Kidney (tissue), 14 donors: ENCODE measurements around the gene CGB7. TPM values are rescaled to one million over a fixed set of nuclear protein-coding genes. Genes with fewer than 3 reads are reported as not detected.

Experiments
- DNase-seq, 5 donors: peaks; one replicate each; pipeline ENCODE4 v3.0.0-alpha.2; 2013 to 2020
- FAIRE-seq: peaks from 2 replicates; lab custom pipeline; 2012; peaks lifted over from hg19 to GRCh38; lab: Jason Lieb, UNC
- H3K27ac ChIP-seq, 2 donors: one replicate each; pipeline ENCODE4 v1.7.0; 2013; ENCODE audit warnings: low read depth in 2 of 2, low read length in 2 of 2, inconsistent platforms in 1 of 2
- H3K27me3 ChIP-seq: one replicate; pipeline ENCODE4 v1.7.1; 2013; ENCODE audit warnings: low read length, inconsistent platforms; ENCODE audit not compliant: control insufficient read depth, insufficient read depth
- H3K36me3 ChIP-seq, 3 donors: one replicate each; pipeline versions ENCODE4 v1.7.0 to v1.7.1; 2013; ENCODE audit warnings: low read length in 3 of 3, control low read depth in 1 of 3, inconsistent platforms in 1 of 3; ENCODE audit not compliant: insufficient read depth in 3 of 3, control insufficient read depth in 2 of 3
- H3K4me1 ChIP-seq, 3 donors: one replicate each; pipeline versions ENCODE4 v1.7.0 to v1.7.1; 2013; ENCODE audit warnings: low read length in 3 of 3, inconsistent platforms in 1 of 3, low read depth in 1 of 3; ENCODE audit not compliant: control insufficient read depth in 2 of 3, insufficient read depth in 2 of 3
- H3K4me3 ChIP-seq, 3 donors: one replicate each; pipeline versions ENCODE4 v1.7.0 to v1.8.1; 2013; ENCODE audit warnings: low read length in 3 of 3, control low read depth in 1 of 3, inconsistent platforms in 1 of 3
- H3K9ac ChIP-seq, 3 donors: one replicate each; pipeline versions ENCODE4 v1.7.0 to v1.7.1; 2013; ENCODE audit warnings: low read length in 3 of 3, control low read depth in 1 of 3, inconsistent platforms in 1 of 3
- H3K9me3 ChIP-seq, 3 donors: one replicate each; pipeline versions ENCODE4 v1.7.0 to v1.7.1; 2013; ENCODE audit warnings: low read length in 3 of 3, control low read depth in 1 of 3, inconsistent platforms in 1 of 3; ENCODE audit not compliant: control insufficient read depth in 2 of 3, insufficient read depth in 1 of 3
- intact Hi-C: fragments of 100-400 bp; cut with DNase I; formaldehyde crosslinking; loops from one replicate; pipeline ENCODE4 v1.11.1; 2022
- microRNA-seq: library from miRNA; unstranded; fragments of <30 nt; microRNA quantifications from one replicate; pipeline ENCODE4 v1.2.0, GENCODE V29; 2020
- polyA plus RNA-seq: library from polyadenylated mRNA; stranded (reverse); fragments of 350-450 nt; fragmentation: Illumina TruSeq; extraction: RNeasy Lipid Tissue Mini Kit (QIAGEN cat#74804); gene quantifications from one replicate; pipeline ENCODE4 v1.2.3, GENCODE V29; 2014; ENCODE audit warnings: low read depth, low replicate concordance; ENCODE audit not compliant: insufficient read depth
- total RNA-seq: library from RNA; stranded (reverse); fragmentation: NEBNext Ultra II Directional; extraction: Animal tissue kit (Norgen Biotek cat#: 25700); gene quantifications from one replicate; pipeline ENCODE4 v1.2.1, GENCODE V29; 2021
- TF ChIP-seq, protein P1 (sequence below): IDR thresholded peaks from 3 replicates; pipeline ENCODE4 v1.5.1; 2012; ENCODE audit warnings: mild to moderate bottlenecking, moderate library complexity, borderline replicate concordance; ENCODE audit not compliant: insufficient read depth; ENCODE audit errors: extremely low read depth
- donor health status: control.
- donor health status: control.
- donor health status: control.
- donor health status: control.
- donor health status: control.
- donor health status: DM: yes; HTN: yes; CAD: no.
- donor health status: Normal renal cell carcinoma (clear cell type).

Gene CGB7
- total and polyA plus RNA-seq, 2 donors from 2014 or later: not detected

DNA sequence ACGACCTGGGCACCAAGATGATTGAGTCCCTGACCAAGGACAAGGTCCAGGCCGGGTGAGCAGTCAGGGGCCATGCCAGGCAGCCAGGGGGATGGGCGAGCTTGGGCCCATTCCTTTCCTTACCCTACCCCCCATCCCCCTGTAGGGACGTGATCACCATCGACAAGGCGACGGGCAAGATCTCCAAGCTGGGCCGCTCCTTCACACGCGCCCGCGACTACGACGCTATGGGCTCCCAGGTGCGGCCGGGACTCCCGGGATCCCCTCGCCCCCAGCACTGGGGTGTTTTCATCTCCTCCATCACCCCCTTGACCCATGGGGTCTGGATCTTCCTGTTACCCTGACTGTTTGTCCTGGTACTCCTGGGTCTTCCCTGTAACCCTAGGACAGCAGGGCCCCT is 47.7 kb downstream of the CGB7 start:
- no peaks in the 10 kb centered on the region for H3K9me3 ChIP-seq
- peaks cover 0 to 25% (median 22%) of the 10 kb centered on the region in 3 donors for H3K36me3 ChIP-seq
- FAIRE-seq (no peak), DNase-seq (no peak)
- no peaks in the 10 kb centered on the region for H3K4me1 ChIP-seq
- H3K27ac ChIP-seq: no peak overlapping the region
- no peaks in the 10 kb centered on the region for H3K27me3 ChIP-seq
- no peak overlapping the region for H3K9ac ChIP-seq
- H3K4me3 ChIP-seq: no peak overlapping the region
- TF ChIP-seq, protein P1, sequence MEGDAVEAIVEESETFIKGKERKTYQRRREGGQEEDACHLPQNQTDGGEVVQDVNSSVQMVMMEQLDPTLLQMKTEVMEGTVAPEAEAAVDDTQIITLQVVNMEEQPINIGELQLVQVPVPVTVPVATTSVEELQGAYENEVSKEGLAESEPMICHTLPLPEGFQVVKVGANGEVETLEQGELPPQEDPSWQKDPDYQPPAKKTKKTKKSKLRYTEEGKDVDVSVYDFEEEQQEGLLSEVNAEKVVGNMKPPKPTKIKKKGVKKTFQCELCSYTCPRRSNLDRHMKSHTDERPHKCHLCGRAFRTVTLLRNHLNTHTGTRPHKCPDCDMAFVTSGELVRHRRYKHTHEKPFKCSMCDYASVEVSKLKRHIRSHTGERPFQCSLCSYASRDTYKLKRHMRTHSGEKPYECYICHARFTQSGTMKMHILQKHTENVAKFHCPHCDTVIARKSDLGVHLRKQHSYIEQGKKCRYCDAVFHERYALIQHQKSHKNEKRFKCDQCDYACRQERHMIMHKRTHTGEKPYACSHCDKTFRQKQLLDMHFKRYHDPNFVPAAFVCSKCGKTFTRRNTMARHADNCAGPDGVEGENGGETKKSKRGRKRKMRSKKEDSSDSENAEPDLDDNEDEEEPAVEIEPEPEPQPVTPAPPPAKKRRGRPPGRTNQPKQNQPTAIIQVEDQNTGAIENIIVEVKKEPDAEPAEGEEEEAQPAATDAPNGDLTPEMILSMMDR: no peak
- intact Hi-C loops: no loop called here

DNA sequence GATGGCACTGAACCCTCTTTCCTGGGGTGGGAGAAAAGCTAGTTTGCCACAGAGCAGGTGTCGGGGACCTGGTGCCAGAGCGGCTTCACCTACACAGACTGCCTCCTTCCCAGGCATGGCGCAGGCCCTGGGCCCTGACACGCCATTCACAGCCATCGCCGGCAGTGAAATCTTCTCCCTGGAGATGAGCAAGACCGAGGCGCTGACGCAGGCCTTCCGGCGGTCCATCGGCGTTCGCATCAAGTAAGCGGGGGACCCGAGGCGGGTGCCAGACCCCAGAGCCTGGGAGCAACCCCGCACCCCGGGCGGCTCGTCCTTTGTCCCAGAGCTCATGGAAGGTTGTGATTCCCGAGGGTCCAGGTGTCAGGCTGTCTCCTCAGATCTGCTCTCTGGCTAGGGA is 50.6 kb downstream of the CGB7 start:
- Histone ChIP-seq H3K9ac (no peak overlapping the region), H3K4me1 (no peaks in the 10 kb centered on the region), H3K27ac (no peak overlapping the region), H3K9me3 (no peaks in the 10 kb centered on the region), H3K4me3 (no peak overlapping the region), H3K36me3 (peaks cover 0 to 28% (median 27%) of the 10 kb centered on the region in 3 donors), H3K27me3 (no peaks in the 10 kb centered on the region)
- intact Hi-C loops: no loop called here
- DNase-seq (no peak), FAIRE-seq (no peak)
- TF ChIP-seq, protein P1: no peak

DNA sequence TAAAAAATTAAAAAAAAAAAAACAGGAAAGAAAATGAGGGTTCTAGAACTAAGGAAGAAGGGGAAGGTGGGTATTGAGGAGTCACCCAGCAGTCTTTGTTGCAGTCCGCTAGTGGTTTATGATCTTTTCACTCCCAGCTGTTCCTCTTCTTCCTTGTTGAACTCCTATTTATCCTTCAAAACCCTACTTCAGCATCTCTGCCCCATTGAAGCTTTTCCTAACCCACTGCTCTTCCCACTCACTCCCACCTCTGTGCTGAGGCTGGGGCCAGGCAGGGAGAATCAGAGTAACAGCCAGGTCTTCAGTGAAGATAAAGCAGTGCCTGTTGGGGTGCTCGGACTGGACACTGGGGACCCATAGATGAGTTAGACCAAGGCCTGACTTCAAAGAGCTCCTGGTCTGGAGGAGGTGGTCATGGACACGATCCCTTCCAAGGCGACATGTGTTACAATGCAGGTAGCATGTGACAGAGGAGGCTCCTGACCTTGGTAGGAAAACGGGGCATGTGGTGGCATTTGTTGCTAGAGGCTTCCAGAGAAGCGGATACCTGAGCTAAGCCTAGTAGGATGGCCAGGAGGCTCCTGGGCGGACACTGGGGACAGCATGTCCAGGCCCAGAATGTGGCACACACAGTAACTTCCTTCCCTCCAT is 52.5 kb downstream of the CGB7 start:
- no peak overlapping the region for H3K27ac ChIP-seq
- no peak overlapping the region for H3K4me3 ChIP-seq
- no peak overlapping the region for H3K9ac ChIP-seq
- intact Hi-C loops: no loop called here
- no peaks in the 10 kb centered on the region for H3K27me3 ChIP-seq
- no peaks in the 10 kb centered on the region for H3K4me1 ChIP-seq
- DNase-seq: no peak
- TF ChIP-seq, protein P1: no peak
- no peaks in the 10 kb centered on the region for H3K9me3 ChIP-seq
- peaks cover 0 to 25% (median 19%) of the 10 kb centered on the region in 3 donors for H3K36me3 ChIP-seq
- FAIRE-seq: no peak

Small RNA genes lying within 50 kb of the gene (microRNA-seq; reads per million reads assigned to microRNA genes)
- gene MIR6798: not detected

Other genes starting within 250 kb of the CGB7 start
- 55.3 TPM for gene BCAT2, start 246.7 kb downstream of the CGB7 start, total RNA-seq
- gene BCAT2, start 246.7 kb downstream of the CGB7 start, polyA plus RNA-seq: 69.4 TPM
- gene HSD17B14, start 221.3 kb downstream of the CGB7 start, total RNA-seq: 5.2 TPM
- 141 TPM for gene HSD17B14, start 221.3 kb downstream of the CGB7 start, polyA plus RNA-seq
- 79.1 TPM for gene PLEKHA4, start 189.1 kb downstream of the CGB7 start, total RNA-seq
- gene PLEKHA4, start 189.1 kb downstream of the CGB7 start, polyA plus RNA-seq: 22.9 TPM
- gene PPP1R15A, start 185.3 kb downstream of the CGB7 start, total RNA-seq: 45.1 TPM
- gene PPP1R15A, start 185.3 kb downstream of the CGB7 start, polyA plus RNA-seq: 24.7 TPM
- gene TULP2, start 159.0 kb downstream of the CGB7 start, total RNA-seq: not detected
- not detected for gene TULP2, start 159.0 kb downstream of the CGB7 start, polyA plus RNA-seq
- gene NUCB1, start 157.4 kb downstream of the CGB7 start, total RNA-seq: 265 TPM
- gene NUCB1, start 157.4 kb downstream of the CGB7 start, polyA plus RNA-seq: 503 TPM
- gene DHDH, start 124.0 kb downstream of the CGB7 start, total RNA-seq: 0.60 TPM
- 26.3 TPM for gene DHDH, start 124.0 kb downstream of the CGB7 start, polyA plus RNA-seq
- 76.7 TPM for gene BAX, start 102.9 kb downstream of the CGB7 start, total RNA-seq
- 141 TPM for gene BAX, start 102.9 kb downstream of the CGB7 start, polyA plus RNA-seq
- 1,841 TPM for gene FTL, start 92.4 kb downstream of the CGB7 start, total RNA-seq
- 17,016 TPM for gene FTL, start 92.4 kb downstream of the CGB7 start, polyA plus RNA-seq
- gene GYS1, start 64.4 kb downstream of the CGB7 start, total RNA-seq: 41.5 TPM
- 23.9 TPM for gene GYS1, start 64.4 kb downstream of the CGB7 start, polyA plus RNA-seq
- 57.0 TPM for gene RUVBL2, start 63.9 kb downstream of the CGB7 start, total RNA-seq
- 83.6 TPM for gene RUVBL2, start 63.9 kb downstream of the CGB7 start, polyA plus RNA-seq
- gene LHB, start 40.7 kb downstream of the CGB7 start, total RNA-seq: not detected
- not detected for gene LHB, start 40.7 kb downstream of the CGB7 start, polyA plus RNA-seq
- not detected for gene CGB3, start 33.4 kb downstream of the CGB7 start, total RNA-seq
- not detected for gene CGB3, start 33.4 kb downstream of the CGB7 start, polyA plus RNA-seq
- gene CGB2, start 25.9 kb downstream of the CGB7 start, total RNA-seq: not detected
- gene CGB2, start 25.9 kb downstream of the CGB7 start, polyA plus RNA-seq: not detected
- not detected for gene CGB1, start 20.9 kb downstream of the CGB7 start, total RNA-seq
- gene CGB1, start 20.9 kb downstream of the CGB7 start, polyA plus RNA-seq: not detected
- gene CGB5, start 13.9 kb downstream of the CGB7 start, total RNA-seq: not detected
- not detected for gene CGB5, start 13.9 kb downstream of the CGB7 start, polyA plus RNA-seq
- gene CGB8, start 8.6 kb downstream of the CGB7 start, total RNA-seq: not detected
- not detected for gene CGB8, start 8.6 kb downstream of the CGB7 start, polyA plus RNA-seq
- gene NTF4, start 7.1 kb upstream of the CGB7 start, total RNA-seq: 0.28 TPM
- not detected for gene NTF4, start 7.1 kb upstream of the CGB7 start, polyA plus RNA-seq
- not detected for gene KCNA7, start 14.9 kb upstream of the CGB7 start, total RNA-seq
- not detected for gene KCNA7, start 14.9 kb upstream of the CGB7 start, polyA plus RNA-seq
- 203 TPM for gene SNRNP70, start 27.7 kb upstream of the CGB7 start, total RNA-seq
- gene SNRNP70, start 27.7 kb upstream of the CGB7 start, polyA plus RNA-seq: 144 TPM
- 4.7 TPM for gene LIN7B, start 56.6 kb upstream of the CGB7 start, total RNA-seq
- 9.7 TPM for gene LIN7B, start 56.6 kb upstream of the CGB7 start, polyA plus RNA-seq
- gene C19orf73, start 61.4 kb upstream of the CGB7 start, total RNA-seq: 0.82 TPM
- gene C19orf73, start 61.4 kb upstream of the CGB7 start, polyA plus RNA-seq: 3.9 TPM
- gene PPFIA3, start 61.8 kb upstream of the CGB7 start, total RNA-seq: 7.1 TPM
- 20.0 TPM for gene PPFIA3, start 61.8 kb upstream of the CGB7 start, polyA plus RNA-seq
- 7.0 TPM for gene HRC, start 97.6 kb upstream of the CGB7 start, total RNA-seq
- 4.2 TPM for gene HRC, start 97.6 kb upstream of the CGB7 start, polyA plus RNA-seq
- 89.1 TPM for gene TRPM4, start 100.0 kb upstream of the CGB7 start, total RNA-seq
- gene TRPM4, start 100.0 kb upstream of the CGB7 start, polyA plus RNA-seq: 47.6 TPM